Stimulated activated CD4-positive, alpha-beta T cell treated with anti-CD3 and anti-CD28 coated beads, Interleukin-4, amount 100 ng/mL, for 4 hours (primary cell): Measurements from ENCODE around the gene PIEZO1.

ENCODE experiments used
- DNase-seq, 2 experiments: peaks; one replicate each; pipeline ENCODE4 v3.0.0-alpha.2; 2020

The PIEZO1 gene

GRCh38 chr16:88764913-88765349 is 20.1 kb downstream of the PIEZO1 start:
- no peak for DNase-seq

GRCh38 chr16:88764080-88764479 is 20.9 kb downstream of the PIEZO1 start:
- DNase-seq, result no peak

DNA sequence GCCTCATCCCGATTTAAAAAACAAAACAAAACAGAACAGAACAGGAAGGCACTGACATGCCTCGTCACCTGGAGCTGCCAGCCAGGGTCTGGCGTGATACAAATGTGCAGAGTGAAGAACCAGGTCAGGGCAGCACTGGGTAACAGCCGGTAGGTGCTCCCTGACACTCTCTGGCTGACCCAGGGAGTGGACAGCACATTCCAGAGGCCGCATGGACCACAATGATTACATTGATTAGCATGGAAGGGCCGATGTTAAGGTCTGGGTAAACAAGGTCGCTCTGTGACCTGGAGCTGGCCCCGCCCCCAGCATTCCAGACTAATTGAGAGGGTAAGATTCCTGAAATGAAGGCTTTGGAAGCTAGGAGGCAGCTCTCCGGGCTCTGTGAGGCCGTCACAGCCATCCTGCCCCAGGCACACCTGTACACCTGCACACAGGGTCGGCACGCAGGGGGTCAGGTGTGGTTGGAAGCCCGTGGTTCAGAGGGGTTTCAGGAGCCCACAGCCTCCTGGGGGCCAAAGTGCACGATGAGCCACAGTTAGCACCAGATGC is 21.4 kb downstream of the PIEZO1 start:
- DNase-seq, result no peak

DNA sequence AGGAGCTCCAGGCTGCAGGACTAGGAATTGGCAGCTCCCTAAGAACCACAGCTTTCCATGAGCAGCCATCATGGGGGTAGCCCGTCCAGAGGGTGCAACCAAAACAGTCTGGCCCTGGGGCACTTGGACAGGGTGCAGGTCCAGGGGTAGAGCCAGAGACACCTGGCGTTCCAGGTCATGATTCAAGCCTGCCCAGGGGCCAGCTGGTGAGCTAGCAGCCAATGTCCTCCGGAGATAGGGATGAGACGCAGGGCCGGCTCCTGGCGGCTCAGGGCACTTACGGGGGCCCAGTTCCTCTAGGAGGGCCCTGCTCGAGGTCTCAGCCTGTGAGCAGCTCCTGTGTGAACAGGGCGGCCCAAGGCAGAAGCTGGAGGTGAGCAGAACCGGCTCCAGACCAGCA is 22.1 kb downstream of the PIEZO1 start:
- no peak for DNase-seq

DNA sequence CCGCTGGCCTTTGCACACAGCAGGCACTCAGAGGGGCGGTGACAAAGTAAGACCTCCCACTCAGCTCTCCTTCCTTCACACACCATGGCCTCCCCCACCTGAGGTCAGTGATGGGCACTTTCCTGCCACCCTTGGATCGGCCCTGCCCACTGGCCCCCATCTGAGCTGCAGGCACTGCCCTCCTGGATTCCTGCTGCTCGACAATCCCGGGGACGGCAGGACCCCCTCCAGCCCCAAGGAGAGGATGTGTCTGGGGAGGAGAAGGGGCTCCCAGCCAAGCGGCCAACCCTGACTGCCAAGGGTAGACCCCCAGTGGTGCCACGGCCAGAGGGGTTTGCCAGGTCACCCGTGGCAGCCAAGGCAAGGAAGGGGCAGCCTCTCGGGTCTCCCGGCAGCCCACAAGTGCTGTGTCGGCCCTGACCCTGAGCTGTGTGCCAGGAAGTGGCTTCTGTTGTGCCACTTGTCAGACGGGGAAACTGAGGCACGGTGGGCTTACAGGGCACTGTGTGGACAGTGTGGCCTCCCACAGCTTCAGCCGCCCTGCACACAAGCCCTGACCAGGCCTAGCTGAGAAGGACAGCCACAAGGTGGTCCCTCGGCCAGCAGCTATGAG is 22.7 kb downstream of the PIEZO1 start:
- no peak for DNase-seq

DNA sequence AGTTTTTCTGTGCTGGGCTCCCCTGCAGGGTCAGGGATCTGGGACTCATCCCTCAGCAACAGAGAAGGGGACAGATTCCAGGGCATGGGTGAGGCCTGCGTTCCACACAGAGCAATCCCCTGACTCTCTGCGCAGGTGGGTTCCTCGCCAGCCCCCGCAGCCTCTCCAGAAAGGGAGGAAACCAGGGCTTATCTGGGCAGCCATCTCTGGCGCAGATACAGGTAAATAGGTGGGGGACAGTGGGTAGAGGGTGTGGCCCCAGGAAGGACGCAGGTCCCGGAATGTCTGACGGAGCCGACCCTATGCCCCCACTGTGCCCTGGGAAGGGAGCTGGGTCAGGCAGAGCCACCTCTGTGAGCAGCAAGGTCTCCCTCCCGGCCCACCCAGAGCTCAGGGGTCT is 23.2 kb downstream of the PIEZO1 start:
- no peak for DNase-seq

DNA sequence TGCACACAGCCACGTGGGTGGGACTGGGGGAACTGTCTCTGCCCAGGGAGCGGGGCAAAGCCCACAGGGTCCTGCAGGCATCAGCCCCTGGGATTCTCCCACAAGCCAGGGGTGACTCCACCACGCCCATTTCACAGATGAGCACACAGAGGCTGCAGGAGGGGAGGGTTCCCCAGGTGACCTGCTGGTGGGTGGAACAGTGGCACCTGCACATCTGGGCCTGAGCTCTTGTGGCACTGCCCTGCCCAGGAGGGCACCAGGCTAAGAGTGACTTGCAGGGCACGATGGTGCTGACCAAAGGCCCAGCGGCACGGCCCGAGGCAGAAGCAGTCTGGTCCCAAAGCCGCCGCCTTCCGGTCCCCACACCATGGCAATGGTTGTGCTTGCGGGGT is 23.9 kb downstream of the PIEZO1 start:
- no peak for DNase-seq

DNA sequence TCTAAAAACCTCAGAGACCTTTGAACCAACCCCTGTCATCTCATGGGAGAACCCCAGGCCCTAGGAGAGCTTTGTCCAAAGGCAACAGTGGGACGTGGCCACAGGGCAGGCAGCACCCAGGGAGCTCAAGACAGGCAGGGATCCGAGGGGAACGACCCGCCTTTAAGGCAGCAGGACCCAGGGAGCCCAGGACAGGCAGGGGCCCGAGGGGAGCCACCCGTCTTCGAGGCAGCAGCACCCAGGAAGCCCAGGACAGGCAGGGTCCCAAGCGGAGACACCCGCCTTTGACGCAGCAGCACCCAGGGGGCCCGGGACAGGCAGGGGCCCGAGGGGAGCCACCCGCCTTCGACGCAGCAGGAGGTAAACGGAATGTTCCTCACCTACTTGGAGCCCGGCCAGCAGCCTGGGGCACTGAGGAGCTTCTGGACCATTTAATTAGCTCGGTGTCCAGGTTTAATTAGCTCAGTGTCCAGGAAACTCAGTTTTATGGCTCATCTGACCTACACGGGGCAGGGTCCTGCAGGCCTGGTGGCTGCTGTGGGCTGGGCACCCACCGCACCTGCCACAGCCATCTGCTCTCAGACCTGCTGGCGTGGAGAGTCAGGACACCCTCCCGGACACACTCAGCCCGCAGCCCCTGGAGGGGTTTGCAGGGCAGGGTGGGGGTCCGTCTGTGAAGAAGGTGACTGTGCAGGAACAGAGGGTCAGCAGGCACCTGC is 24.4 kb downstream of the PIEZO1 start:
- DNase-seq, result no peak

GRCh38 chr16:88759976-88760350 is 25.1 kb downstream of the PIEZO1 start:
- DNase-seq, result no peak

DNA sequence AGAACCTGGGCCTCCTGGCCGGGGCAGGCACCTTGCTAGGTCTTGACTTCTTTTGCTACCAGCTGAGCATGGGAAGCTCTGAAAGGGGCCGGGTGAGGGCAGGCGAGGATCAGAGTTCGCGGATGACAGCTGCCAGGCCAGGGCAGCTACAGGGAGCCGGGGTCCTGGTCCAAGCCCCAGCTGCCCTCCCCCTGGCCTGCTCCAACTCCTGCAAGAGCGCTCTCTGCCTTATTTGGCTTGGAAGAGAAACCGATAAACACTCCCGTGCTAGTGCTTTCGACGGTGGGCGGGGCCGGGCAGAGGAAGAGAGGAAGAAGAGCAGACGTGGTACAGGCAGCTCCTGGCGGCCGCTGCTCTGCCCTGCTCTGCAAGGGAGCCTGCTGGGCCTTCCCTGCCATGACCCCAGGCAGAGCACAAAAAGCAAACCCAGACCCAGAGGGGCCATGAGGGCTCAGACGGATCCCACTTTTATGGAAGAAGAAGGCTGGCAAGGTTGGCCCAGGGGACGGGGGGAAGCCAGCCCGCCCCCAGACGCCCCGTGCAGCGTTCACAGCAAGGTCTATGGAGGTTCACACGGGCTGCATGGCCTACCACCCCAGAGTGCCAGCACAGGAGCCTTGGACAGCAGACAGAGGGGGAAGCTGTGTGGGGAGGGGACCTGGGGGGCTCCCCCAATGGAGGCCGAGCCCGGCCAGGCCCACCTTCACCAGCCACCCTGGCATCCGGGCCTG is 25.6 kb downstream of the PIEZO1 start:
- peak; percentile 46 to 55 for DNase-seq

DNA sequence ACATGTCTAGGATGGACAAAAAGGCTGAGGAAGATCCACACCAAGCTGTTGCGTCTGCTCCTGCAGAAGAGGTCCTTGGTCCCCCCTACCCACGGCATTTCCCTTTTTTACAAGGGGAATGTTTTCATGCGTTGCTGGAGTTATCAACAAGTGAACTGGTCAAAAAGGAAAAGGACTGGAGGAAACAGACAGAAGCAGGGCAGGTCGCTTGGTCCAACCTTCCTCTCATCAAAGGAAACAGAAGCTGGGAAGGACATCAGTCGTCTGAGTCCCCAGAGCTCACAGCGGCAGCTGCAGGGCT is 26.1 kb downstream of the PIEZO1 start:
- no peak for DNase-seq

DNA sequence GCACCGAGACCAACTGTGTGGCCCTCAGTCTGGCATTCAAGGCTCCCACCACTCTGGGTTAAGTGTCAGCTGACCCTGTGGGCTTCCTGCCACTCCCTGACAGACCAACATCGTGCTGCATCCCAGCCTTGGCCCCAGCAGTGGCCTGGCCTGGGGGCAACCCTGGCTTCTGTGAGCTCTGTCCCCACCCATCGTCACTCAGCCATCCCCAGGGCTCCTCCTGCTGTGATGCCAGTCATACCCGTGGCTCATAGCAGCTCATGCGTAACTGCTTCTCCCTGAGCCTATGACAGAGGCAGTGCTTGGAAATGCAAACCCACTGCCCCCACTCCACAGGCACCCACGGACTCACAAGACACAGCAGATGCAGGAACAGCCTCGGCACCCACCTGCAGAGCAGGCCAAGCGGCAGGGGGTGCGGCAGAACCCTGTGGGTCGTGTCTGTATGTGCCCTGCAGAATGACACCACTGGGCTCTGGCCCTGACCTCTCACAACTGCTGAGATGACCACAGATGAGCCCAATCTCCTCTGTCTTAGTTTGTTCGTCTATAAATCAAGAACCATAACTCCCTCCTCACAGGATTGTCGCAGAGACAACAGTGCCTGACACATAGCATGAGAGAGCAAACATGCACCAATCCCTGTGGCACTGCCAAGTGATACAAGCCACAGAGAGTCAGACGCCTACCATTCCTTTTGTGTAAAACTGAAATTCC is 26.6 kb downstream of the PIEZO1 start:
- no peak for DNase-seq

DNA sequence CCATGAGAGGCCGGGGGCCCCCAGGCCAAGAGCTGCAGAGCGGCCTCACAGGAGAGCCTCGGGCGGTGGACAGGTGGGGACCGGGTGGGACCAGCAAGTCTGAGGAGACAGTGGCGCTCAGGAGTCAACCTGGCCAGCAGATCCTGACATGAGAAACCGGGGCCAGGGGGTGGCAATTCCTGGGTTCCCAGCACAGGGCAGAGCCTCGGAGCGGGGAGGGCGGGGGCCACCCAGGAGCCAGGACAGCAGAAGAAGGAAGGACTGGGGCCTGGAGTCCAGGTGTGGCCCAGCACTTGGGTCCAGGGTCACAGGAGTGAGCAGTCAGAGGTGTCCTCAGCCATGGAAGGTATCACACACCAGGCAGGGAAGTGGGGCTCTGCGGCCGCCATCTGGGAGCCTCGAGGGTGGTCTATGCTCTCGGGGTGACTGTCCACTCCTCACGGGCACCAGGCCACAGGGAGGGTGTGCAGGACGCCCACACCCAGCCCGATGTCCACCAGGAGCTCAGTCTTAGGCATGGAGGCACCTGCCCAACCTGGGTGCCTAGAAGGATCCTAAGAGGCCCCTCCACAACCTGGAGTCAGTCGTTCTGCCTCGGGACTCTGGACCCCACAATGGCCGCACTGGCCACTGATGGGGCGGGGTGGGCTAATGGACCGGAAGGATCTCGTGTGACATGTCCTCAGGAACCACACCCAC is 29.1 kb downstream of the PIEZO1 start:
- no peak for DNase-seq

GRCh38 chr16:88754912-88755744 is 29.9 kb downstream of the PIEZO1 start:
- no peak for DNase-seq

- no peak for DNase-seq
Observed at GRCh38 chr16:88754109-88754911, 30.7 kb downstream of the PIEZO1 start.

DNA sequence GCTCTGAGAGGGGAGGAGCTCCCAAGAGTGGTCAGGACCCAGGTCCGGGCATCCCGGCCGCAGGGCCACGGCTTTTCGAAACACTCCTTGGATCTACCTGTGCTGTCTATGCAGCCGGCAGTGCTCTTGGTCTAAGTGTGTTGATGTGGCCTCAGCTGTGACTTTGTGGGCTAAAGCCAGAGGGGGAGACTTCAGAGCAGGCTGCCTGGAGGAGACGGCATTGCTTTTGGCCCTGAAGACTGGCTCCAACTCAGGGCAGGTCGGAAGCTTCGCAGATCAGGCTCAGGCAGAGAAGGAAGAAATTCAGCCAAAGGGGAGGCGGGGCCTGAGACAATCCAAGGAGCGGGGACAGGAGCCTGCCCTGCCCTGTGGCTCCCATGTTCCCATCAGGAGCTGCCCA is 31.4 kb downstream of the PIEZO1 start:
- no peak for DNase-seq

GRCh38 chr16:88753191-88753590 is 31.8 kb downstream of the PIEZO1 start:
- DNase-seq, result no peak

DNA sequence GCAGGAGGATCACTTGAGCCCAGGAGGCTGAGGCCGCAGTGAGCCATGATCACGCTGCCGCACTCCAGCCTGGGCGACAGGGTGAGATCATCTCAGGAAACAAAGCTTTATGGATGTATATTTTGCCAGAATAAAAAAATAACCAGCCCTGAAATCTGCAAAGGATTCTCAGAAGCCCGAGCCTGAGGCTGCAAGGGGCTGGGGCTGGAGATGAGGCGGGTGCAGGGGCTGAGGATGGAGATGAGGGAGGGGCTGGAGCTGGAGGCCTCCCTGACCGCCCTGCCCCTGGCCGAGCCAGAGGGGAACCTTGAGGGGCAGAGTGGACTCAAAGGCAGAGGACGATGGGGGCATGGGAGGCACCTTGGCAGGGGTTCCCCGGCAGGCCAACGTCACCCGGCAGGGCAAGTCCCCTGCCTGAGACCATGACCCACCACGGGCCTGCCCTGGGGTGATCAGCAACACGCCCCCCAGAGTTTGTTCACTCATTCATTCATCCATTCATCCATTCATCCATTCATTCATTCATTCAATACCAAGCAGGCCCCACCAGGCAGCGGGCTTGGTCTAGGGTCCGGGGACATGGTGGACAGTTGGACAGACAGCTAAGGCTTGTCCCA is 32.5 kb downstream of the PIEZO1 start:
- no peak for DNase-seq

GRCh38 chr16:88750854-88751253 is 34.2 kb downstream of the PIEZO1 start:
- DNase-seq, result no peak

DNA sequence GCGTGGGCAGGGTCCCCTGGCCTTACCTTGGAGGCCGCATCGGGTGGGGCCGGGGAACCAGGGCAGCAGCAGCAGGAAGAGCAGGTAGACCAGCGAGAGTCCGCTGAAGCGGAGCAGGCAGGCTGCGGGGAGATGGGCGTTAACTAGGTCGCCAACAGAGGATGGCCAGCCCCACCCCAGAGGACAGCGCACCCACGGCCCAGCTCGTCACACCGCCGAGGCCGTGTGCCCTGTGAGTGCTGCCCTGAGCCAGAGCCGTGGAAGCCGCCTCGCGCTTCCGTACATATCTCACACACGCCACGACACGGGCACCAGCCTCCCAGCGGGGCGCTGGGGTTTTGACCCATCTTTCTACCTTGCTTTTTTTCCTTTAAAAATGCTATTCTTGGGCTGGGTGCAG is 35.7 kb downstream of the PIEZO1 start:
- no peak for DNase-seq

GRCh38 chr16:88748364-88748763 is 36.7 kb downstream of the PIEZO1 start:
- no peak for DNase-seq
